HL-60 (cell line): Measurements from ENCODE around the gene CCDC88C.

ENCODE experiments used
- CTCF ChIP-seq: IDR thresholded peaks from one replicate; pipeline ENCODE4 v1.5.1; 2011; ENCODE audit warnings: low read length, control low read depth, inconsistent platforms; ENCODE audit not compliant: insufficient read depth
- POLR2AphosphoS5 ChIP-seq: IDR thresholded peaks from 2 replicates; pipeline ENCODE4 v1.6.1; 2012; ENCODE audit warnings: low read depth
- REST ChIP-seq: IDR thresholded peaks from 2 replicates; pipeline ENCODE4 v1.6.1; 2012; ENCODE audit warnings: low read depth; ENCODE audit not compliant: insufficient replicate concordance

GRCh38 chr14:91252871-91253794 lies 164.5 kb downstream of the CCDC88C start:
- TF ChIP-seq POLR2AphosphoS5 (no peak), CTCF (no peak), REST (no peak)
